ENCODE measurements around the gene BCAS3.

Gene BCAS3

DNA sequence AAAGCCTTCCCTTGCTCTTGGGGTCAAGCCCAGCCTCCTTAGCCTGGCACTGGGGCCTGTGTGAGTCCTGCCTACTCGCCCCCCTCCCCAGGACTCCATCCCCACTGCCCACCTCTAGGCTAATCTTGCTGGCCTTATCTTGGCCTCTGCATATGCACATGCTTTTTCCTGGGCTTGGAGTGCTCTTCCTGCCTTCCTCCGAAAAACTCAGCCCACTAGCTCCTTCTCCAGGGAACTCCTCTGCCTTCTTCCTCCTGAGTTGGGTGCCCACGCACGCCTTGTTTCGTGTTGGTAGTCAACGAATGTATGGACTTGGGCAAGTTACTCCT lies 738.5 kb downstream of the BCAS3 start:
- TF ChIP-seq, protein P1, sequence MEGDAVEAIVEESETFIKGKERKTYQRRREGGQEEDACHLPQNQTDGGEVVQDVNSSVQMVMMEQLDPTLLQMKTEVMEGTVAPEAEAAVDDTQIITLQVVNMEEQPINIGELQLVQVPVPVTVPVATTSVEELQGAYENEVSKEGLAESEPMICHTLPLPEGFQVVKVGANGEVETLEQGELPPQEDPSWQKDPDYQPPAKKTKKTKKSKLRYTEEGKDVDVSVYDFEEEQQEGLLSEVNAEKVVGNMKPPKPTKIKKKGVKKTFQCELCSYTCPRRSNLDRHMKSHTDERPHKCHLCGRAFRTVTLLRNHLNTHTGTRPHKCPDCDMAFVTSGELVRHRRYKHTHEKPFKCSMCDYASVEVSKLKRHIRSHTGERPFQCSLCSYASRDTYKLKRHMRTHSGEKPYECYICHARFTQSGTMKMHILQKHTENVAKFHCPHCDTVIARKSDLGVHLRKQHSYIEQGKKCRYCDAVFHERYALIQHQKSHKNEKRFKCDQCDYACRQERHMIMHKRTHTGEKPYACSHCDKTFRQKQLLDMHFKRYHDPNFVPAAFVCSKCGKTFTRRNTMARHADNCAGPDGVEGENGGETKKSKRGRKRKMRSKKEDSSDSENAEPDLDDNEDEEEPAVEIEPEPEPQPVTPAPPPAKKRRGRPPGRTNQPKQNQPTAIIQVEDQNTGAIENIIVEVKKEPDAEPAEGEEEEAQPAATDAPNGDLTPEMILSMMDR (IDR thresholded peaks at IDR 0.05; ENCODE audit: extremely low read depth, missing control alignments): no peak
- peak; percentile 18 for DNase-seq (ENCODE audit: low spot score)

DNA sequence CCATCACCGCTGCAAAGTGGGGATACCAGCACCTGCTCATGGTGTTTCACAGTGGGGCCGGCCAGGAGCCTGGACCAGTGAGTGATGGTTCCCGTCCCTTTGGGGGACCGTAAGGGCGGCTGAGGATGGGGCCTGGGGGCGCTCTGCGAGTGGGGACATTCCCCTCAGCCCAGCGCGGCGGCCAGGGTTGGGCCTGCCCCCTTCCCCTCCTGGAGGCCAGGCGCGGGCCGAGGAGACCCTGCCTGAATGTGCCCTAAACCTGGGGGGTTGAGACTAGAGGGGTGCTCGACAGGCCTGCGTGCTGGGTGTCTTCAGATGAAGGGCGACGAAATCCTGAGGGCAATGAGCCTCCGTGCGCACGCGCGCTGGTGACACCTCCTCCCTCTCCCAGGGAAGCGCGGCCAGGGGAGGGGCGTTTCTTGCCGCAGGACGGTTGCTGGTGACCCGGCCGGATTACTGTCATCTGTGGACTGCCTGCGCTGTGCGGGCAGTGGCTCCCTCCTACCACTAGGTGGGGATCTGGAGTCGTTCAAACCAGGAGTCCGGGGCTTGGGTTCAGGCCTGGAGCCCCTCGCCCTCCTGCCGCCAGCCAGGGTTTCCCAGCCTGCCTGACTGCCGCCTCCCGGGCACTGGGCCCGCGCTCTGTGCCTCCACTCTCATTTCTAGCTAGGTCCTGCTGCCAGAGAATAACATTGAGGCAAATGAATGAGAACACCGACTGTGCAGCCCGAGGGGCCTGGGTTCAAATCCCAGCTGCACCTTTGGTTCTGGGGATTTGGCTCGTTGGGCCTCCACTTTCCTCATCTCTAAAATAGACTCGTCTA lies 739.1 kb downstream of the BCAS3 start:
- DNase-seq (ENCODE audit: low spot score): peak; percentile 86
- TF ChIP-seq, protein P1 (IDR thresholded peaks at IDR 0.05; ENCODE audit: extremely low read depth, missing control alignments): peak; percentile 91

DNA sequence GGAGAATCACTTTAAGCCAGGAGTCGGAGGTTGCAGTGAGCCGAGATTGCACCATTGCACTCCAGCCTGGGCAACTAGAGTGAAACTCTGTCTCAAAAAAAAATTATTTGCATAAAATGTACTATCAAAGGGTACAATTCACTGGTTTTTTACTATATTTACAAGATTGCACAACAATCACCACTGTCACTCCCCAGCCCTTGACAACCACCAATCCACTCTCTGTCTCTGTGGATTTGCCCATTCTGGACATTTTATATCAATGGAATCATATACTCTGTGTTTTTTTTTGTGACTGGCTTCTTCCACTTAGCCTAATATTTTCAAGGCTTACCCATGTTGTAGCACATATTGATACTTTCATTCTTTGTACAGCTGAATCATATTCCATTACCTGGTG lies 740.8 kb downstream of the BCAS3 start:
- no peak for DNase-seq (ENCODE audit: low spot score)
- TF ChIP-seq, protein P1 (IDR thresholded peaks at IDR 0.05; ENCODE audit: extremely low read depth, missing control alignments): no peak

DNA sequence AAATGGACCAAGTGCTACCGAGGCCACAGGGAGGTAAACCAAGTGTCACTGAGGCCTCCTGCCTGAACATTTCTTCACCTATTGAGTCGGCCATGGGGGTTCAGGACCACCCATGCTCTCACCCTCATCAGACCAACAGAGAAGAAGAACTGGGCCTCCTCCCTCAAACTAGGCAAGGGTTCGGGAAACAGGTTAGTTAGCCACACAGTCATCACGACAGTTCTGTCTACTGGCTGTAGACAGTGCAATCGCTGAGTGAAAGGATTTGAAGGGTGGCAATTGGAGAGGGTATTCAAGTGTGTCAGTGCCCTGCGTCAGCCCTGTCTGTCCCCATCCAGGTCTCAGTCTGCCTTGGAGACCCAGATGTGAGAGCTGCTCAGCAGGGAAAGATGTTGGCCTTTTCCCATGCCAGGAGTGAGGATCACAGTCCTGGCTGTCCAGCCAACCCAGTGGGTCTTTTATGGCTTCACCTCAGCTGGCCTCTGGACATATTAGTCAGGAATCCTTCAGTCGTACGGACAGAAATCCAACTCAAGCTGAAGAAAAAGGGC lies 741.9 kb downstream of the BCAS3 start:
- TF ChIP-seq, protein P1 (IDR thresholded peaks at IDR 0.05; ENCODE audit: extremely low read depth, missing control alignments): no peak
- DNase-seq (ENCODE audit: low spot score): no peak

DNA sequence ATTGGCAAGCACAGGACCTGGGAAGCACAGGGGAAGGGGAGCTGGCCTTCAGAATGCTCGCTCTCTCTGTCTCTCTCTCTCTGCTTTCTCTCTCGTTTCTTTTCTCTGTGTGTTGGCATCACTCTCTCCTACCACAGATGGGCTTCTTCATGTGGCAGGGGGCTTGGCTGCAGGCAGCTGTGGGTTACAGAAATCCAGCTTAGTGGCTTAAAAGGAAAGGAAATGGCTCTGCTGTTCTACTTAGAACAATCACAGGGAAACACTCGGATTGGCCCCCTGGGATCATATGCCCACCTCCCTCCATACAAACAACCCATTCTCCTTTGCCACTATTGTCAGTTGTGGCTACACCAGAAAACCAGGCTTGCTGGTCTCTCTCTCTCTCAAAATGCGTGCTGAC lies 742.4 kb downstream of the BCAS3 start:
- TF ChIP-seq, protein P1 (IDR thresholded peaks at IDR 0.05; ENCODE audit: extremely low read depth, missing control alignments): no peak
- no peak for DNase-seq (ENCODE audit: low spot score)

DNA sequence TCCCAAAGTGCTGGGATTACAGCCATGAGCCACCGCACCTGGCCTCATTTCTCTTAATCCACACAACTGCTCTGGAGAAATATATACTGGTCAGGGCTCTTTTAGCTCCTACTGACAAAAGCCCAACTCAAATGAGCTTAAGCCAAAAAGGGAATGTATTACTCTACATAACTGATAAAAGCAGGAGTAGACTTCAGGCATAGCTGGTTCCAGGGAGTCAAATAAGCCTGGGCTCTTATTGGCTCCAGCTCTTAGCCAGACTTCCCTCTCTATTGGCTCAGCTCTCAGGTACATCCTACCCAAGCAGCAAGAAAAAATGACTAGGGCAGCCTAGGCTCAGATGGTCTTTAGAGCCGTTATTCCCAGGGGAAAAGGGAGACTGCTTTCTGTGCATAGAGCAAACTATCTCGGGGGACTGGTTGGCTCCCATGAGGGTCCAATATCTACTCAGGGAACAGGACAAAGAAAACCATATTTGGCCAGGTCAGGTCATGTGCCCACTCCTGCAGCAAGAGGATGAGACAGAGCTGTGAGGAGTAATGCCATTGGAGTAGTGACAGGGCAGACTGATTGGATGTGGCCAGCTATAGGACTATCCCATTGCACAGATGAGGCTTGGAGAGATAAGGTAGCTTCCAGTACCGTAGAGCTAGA lies 743.2 kb downstream of the BCAS3 start:
- no peak for DNase-seq (ENCODE audit: low spot score)
- TF ChIP-seq, protein P1 (IDR thresholded peaks at IDR 0.05; ENCODE audit: extremely low read depth, missing control alignments): no peak

DNA sequence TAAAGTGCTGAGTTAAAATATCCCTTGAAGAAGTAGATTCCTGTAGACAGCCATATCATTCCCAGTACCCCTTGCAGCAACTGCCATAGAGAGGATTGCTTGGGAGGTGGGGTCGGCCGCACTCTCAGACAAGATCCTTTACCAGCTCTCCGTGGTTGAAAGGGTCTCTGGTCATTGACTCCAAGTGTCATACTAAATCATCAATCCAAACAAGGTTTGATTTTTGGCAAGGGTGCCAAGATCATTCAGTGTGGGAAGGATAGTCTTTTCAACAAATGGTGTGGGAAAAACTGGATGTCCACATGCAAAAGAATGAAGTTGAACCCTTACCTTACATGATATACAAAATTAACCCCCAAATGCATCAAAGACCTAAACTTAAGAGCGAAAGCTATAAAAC lies 743.8 kb downstream of the BCAS3 start:
- TF ChIP-seq, protein P1 (IDR thresholded peaks at IDR 0.05; ENCODE audit: extremely low read depth, missing control alignments): no peak
- DNase-seq (ENCODE audit: low spot score): no peak

Measured in GM20000 (cell line).